ENCODE measurements around the gene CACNA2D4.

CACNA2D4 gene

DNA sequence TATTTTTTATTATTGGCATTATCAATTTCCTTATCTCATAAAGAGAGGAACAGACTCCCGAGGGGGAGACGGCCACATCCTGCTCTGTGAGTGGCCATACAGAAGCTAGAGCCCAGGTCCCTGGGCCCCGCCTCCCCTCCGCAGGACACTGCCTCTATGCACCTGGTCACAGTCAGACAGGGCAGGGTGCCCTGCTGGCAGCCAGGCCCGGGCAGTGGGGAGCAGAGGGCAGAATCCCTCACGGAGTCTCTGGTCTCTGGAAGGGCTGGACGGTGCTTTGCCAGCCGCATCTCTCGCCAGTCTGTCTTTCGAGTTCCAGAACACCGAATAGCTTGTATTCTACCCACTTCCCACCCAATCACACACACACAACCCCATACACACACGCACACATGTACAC, 16.4 kb upstream of the CACNA2D4 start:
- DNase-seq (ENCODE audit: low read depth) = no peak

DNA sequence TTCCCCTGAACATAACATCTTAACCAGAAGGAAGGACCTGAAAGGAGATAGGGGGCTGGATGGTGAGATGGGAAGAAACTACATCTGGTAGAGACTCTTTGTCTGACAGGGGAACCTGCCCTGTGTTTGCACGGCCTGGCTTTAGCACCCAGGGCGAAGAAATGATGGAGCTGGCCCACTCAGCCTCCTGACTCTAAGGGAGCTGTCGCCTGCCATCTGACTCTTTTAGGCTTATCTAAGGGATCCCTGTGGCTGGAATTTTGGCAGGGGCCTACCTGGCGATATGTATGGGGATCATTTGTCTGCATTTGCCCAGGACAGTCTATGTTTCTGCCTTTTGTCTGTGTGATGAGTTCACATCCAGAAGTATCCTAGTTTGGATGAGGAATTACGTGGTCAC, 15.6 kb upstream of the CACNA2D4 start:
- no peak for DNase-seq (ENCODE audit: low read depth)

DNA sequence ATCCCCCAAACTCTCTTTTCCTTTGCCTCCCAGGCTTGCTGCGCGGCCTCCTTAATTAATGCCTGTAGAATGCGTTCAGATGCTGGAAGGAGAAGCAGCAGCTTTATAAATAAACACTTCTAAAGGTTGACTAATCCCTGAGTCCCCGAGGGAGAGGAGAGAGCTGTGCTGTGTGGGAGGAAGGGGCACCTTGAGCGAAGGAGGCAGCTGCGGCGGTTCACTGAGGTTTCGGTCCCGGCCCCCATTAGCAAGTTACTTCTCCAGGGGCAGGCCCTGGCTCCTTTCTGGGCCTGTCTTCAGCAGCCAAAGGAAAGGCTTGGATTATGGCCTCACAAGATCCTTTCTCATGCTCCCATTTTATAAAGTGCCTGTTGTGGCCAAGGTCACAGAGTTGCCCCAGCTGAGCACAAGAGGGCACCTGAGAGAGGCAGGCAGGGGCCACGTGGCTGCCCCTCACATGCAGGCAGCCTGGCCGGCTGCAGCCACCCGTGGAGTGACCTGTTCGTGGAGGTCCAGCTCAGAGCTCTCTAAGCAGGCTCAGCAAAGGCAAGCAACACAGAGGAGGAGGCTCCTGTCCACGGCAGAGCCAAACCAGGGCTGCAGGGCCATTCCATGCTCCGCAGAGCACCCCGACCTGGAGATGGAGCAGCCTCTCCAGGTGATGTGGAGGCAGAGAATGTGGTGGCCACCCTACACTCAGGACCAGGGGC, 15.0 kb upstream of the CACNA2D4 start:
- no peak for DNase-seq (ENCODE audit: low read depth)

DNA sequence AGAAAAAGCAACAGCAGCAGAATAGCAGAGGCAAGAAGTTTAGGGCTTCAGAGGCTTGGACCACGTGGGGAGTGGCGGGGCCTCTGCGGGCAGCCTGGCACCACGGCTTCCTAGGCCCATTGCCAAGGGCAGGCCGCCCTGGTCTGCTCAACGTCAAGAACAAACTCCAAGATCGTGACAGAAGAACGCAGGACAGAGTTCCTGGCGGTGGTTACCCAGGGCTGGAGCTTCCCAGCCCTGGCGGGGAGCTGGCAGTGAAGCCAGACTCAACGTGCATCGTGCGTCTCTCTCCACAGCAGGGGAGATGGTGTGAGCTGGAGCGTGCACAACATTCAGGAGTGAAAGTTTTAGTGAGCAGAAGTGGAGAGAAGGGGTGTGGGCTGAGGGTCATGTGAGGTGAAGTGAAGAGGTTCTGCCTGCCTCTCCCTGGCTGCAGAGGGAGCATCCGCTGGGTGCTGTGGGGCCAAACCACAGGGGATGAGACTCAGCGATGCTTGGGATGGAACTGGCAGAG, 13.9 kb upstream of the CACNA2D4 start:
- DNase-seq (ENCODE audit: low read depth) = no peak

DNA sequence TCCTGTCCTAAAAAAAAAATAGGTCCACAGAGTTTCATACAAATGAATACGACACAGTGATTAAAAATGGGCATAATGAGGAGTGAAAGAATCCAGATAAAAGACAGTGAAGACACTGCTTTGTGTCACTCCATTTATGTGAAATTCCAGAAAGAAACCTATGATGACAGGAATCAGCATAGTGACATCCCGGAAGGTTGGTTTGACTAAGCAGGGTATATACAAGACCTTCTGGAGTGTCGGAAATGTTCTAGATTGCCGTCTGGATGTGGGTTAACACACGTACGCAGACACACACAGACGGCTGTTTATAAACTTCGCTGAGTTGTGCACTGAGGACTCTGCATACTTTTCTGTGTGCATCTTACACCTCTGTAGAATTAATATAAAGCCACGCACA, 13.2 kb upstream of the CACNA2D4 start:
- no peak for DNase-seq (ENCODE audit: low read depth)

DNA sequence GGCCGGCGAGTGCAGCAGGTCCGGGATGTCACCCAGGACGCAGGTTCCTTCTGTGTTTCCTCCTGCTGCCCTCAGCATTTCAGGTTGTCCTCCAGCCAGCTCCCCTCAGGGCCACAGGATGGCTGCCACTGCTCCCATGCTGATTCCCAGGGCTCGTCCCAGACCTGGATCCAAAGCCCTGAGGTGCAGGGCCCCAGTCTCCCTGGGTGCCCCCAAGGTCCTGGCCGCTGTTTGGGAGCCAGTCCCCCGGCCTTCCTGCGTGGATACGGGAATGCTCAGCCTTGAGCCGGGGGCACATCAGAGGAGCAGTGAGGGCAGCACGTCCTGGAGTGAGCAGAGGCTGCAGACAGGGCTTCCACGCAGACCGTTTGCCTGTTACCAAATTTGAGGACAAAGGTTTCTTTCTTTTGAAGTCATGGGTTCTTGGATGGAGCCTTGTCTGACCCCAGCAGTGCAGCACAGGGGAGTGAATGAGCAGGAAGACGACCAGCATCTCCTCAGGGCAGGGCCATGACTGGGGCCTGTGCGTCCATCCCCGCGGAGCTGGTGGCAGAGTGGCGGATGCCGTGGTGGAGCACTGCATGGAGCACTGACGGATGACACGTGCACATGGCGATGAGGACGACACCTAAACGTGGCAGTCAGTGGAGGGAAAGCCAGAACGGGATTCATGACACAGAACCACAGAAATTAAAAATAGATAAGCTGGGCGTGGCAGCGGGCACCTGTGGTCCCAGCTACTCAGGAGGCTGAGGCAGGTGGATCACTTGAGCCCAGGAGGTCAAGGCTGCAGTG, 12.5 kb upstream of the CACNA2D4 start:
- no peak for DNase-seq (ENCODE audit: low read depth)

DNA sequence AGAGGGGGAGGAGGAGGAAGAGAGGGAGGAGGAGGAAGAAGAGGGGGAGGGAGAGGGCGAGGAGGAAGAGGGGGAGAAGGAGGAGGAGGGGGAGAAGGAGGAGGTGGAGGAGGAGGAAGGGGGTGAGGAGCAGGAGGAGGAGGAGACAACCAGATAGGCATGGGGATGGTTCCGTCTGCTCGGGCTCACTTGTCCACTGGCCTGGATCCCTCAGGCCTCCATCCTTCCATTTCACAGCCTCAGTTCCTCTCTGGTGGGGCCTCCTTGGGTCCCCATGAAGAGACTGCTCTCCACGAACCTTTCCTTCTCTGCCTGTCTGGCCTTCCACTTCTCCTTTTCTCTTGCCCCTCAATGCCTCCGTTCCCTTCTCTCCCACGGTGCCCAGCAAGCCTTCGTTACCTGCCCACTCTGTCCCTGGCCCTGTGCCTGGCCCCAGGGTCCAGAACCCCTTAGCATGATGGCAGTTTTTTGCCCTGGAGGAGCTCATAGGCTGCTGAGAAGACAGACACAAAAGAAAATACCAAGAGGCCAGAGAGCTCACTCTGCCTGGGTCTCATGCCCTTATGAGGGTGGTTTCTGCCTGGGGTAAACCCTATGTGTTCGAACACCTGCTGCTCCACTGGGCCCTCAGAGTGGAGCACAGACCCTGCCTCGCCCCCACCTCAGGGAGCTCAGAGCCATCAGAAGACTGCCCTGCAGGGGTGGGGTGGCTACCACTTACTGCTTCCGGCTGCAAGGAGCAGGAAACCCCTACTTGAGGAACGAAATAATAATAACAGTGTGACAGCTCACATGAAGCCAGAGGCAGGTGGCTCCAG, 11.7 kb upstream of the CACNA2D4 start:
- no peak for DNase-seq (ENCODE audit: low read depth)

DNA sequence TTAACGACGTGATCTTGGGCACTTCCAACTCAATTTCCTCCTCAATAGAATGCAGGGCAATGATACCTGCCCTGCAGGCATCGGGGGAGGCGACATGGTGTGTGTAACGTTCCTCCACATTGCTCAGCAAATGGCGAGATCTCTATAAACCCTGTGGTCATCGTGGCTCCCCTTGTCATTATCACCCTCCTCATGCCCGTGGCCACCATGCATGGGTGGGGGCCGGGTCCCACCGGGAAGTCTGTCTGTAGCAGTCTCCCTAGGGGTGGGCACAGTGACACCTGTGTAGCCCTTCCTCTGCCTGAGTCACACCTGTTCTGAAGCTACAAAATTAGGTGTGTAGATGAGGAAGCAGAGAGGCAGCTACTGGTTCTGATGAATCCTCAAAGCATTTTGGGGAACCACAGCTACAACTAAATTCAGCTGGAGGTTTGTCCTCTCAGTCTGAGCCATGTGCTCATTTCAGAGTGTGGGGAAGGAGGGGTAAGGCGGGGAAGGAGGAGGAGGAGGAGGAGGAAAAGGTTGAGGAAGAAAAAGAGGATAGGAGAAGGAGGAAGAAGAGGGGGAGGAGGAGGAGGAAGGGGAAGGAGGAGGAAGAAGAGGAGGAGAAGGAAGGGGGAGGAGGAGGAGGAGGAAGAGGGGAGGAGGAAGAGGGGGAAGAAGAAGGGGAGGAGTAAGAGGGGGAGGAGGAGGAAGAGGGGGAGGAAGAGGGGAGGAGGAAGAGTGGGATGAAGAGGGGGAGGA, 11.0 kb upstream of the CACNA2D4 start:
- DNase-seq (ENCODE audit: low read depth) = no peak

DNA sequence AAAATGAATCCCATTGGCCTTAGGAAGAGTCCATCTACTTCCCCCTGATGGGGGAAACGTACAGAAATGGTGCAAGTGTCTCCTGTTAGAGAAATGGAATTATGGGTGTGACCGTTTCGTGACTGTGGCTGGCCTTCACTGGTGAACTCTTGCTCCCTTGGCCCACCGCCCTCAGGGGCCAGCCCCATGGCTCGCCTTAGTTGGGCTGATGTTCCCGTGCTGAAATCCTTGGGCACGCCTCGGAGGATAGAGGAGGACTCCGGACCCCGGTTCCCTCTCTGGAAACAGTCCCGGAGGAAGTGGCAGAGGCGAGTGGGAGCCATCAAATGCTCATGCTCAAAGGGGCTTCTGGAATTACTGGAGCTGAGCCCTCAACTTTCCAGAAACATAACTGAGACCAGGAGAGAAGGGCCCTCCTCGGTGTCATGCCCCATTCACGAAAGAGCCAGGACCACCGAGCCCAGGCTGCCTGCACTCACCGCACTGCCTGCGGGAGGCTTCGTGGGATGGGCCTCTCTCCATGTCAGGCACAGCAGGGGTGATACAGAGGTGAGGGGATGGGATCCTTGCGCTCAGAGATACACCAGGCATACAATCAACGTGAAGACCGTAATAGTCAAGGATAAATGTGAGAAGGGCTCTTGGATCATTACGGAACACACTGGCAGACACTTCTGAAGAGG, 10.1 kb upstream of the CACNA2D4 start:
- no peak for DNase-seq (ENCODE audit: low read depth)

DNA sequence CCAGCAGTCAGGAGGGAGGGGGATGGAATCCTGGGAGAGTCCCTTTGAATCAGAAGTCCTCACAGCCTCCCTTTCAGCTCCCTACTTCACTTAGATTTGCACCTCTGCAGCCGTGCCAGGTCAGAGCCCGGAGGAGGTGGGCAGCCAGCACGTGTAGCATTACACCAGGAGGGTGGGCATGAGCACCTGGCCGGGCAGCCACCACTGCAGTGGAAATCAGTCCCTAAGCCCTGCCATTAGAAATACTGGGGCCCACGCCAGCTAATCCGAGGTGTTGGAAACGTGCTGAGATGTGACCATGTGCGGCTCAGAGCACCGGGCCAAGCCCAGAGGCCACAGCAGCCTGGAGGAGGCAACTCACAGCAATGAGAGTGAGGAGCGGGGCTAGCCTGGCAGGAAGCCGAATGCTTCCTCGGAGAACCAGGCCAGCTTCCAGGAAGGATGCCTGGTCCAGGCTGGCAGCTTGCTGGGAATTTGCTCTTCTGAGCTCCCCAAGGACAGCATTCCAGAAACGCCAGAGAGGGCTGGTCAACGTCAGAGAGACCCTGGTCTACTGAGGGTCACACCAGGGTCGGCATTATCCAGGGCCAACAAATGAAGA, 9.4 kb upstream of the CACNA2D4 start:
- no peak for DNase-seq (ENCODE audit: low read depth)

DNA sequence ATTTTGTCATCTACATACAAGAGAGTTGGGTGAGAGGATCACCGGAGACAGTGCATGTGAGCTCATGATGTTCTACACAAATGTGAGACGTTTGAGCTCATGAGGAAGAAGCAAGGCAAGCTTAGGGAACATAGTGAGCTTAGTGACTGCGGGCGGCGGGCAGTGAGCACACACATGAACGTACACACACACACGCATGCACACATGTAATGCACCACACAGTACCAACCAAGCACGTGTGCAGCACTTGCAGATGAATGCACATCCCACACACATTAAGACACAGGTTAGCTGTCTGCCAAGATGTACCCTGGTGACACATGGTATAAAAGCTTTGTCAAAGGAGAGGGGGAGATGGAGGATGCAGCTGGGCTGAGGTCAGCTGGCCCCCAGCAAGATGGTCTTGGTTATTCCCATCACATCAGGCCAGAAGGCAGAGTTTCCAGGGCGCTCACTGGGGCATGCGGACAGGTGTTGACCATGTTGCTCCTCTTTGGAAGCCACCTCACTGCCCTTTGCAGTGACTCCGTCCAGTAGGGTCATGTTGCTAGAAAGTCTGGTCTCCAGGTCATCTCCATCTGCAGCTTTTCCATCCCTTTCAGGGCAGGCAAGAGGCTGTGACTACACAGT, 8.7 kb upstream of the CACNA2D4 start:
- DNase-seq (ENCODE audit: low read depth) = no peak

DNA sequence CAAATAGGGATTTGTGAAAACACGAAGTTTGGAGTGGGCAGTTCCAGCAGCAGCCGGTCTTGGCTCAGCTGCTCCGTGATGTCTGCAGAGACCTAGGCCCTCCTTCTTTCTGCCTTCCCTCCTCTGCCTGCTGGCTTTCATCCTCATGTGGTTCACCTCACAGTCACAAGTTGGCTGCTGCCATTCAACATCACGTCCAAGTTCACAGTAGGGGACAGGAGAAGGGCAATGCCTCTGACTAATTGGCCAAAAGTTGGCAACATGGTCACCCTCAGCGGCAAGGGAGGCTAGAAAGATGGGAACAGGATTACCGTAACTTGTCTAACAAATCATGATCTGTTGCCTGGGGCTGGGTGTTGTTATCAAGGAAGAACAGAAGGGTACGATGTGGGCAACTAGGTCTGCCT, 7.8 kb upstream of the CACNA2D4 start:
- DNase-seq (ENCODE audit: low read depth) = no peak

DNA sequence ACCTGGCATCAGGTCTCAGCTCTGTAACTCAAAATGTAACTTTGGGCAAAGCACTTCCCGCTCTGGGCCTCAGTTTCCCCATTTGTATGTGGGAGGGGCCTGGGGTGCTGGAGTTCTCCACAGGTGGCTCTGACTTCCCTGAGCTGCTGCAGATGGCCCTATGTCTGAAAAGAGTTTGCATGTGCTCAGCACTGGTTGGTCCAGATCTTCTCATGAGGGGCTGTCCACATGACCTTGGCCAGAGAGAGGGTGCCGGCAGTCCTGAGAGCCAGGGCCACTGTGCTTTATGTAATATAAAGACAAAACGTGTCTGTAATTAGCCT, 7.2 kb upstream of the CACNA2D4 start:
- DNase-seq (ENCODE audit: low read depth) = no peak

DNA sequence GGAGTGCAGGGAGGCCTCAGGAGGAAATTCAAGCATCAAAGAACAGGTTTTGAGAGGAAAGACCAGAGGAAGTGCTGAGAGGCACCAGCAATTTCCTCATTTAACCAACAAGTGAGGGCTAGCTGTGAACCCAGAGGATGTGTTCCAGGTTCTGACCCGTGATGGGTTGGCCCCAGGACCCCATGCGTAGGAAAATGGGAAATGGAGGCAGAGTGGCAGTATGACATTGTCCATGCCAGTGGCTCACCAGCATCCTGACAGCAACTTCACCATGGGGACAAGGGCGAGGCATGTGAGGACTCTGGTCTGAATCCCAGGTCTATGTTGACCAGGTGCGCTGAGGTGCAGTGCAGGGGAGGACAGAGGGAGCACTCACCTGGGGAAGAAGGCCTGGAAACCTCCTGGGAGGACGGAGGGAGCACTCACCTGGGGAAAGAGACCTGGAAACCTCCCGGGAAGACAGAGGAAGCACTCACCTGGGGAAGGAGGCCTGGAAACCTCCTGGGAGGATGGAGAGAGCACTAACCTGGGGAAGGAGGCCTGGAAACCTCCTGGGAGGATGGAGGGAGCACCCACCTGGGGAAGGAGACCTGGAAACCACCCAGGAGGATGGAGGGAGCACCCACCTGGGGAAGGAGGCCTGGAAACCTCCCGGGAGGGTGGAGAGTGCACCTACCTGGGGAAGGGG, 6.7 kb upstream of the CACNA2D4 start:
- no peak for DNase-seq (ENCODE audit: low read depth)

DNA sequence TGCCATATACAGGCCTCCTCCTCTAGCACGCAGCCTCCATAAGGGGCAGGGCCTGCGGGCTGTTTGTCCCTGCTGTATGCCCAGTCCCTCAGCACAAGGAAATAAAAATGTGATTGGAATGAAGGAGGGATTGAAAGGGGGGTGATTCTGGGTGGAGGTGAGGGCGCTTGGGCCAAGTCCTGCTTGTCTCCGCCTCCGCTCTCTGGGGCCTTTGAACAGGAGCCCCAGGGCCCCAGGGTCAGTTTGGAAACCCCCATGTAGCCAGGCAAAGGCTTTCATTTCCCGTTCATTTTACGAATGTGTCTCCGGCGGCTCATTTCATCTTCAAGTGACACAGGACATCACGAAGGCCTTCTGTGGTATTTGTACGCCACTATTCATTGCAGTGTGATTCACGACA, 4.5 kb upstream of the CACNA2D4 start:
- DNase-seq (ENCODE audit: low read depth) = no peak

DNA sequence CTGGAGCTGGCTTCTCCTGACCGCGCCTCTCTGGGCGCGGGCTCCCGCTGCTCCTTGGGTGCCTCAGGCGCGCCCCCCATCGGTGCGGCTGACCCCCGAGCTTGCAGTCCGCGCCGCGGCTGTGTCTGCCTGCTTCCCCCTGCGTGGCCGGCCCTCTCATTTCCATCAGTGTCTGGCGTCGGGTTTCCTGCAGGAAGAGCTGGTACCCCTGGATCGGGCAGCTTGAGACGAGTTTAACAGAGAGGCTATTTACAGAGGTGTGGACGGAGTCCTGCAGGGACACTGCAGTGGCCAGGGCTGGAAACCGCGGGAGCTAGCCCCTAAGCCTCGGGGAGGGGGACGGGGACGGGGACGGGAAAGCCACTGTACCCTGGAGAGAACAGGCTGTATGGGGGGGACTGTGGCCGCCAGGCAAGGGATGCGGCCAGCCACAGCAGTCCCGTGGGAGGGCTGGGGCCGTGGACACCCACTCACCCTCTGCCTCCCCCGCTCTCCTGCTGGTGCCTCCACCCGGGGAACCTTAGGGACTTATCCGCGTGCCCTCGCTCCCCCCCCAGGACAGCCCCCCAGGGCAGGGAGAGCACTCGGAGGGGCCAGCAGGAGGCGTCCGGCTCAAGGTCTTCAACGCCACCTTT, 3.7 kb upstream of the CACNA2D4 start:
- DNase-seq (ENCODE audit: low read depth) = no peak

DNA sequence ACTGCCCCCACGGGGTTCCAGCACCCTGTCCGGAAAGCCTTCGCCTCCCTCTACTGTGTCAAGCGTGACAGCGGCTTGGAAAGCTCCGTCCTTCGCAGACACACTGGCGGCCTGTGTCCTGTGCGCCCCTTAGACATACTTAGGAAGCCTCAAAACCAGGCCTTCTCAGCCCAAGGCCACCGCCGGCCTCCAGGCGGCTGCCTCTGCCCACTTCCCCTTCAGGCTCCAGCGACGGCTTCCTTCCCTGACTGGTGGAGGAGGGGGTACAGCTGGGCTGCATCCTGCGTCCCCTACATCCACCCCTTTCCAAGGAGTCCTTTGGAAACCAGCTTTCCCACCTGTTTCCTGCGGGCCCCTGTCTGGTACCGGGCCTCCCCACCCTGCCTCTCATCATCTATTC, 2.5 kb upstream of the CACNA2D4 start:
- no peak for DNase-seq (ENCODE audit: low read depth)

DNA sequence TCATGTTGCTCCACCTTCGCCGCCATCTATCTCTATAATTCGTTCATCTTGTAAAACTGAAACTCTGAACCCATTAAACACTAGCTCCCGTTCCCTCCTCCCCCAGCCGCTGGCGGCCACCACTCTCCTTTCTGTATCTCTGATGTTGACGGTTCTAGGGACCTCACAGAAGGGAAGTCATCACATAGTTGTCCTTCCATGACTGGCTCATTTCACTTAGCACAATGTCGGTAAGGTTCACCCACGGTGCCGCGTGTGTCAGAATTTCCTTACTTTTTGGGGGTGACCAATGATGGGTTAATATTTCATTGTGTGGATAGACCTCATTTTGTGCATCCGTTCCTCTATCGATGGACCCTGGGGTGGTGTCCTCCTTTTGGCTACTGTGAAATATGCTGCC, 2.0 kb upstream of the CACNA2D4 start:
- DNase-seq (ENCODE audit: low read depth) = no peak

DNA sequence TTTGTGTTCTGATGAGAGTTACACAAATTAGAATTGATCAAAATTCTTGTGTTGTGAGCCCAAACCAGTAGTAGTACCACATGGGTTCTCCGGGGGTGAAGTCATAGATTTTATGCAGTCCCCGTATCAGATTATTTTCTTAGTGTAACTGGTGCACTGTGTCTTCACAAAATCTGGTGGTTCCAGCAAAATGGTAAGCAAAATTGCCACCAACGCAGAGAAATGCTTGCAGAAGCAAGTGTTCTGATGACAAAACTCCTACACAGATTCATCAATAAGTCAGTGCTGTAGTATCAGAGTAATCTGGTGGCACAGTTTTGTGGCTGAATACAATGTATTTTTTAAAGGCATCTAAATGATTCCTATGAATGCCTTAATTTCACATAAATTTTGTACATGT, 1.3 kb upstream of the CACNA2D4 start:
- no peak for DNase-seq (ENCODE audit: low read depth)

DNA sequence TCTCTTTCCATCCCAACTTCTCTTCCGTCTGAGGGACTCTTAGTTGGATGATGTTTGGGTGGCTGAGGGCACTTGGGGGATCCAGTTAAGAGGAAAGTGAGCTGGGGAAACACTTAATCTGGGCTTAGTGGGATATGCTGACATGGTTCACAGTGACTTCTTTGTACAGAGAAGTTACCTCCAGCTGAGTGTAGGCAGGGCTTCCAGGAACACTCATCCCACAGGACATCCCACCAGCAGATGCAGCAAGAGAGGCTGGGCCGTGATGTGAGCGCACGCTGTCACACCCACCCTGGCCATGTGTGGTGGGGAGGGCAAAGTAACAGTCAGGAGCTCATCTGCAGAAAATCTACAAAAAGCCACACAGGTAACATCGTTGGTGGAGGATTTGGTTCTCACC, 832 bp upstream of the CACNA2D4 start:
- no peak for DNase-seq (ENCODE audit: low read depth)

Measured in stimulated activated CD8-positive, alpha-beta memory T cell treated with anti-CD3 and anti-CD28 coated beads, Interleukin-12 subunit alpha, Interleukin-12 subunit beta, amount 100 ng/mL, for 4 hours (primary cell).